Measurements from ENCODE around the gene OR5B12.

The OR5B12 gene

GRCh38 chr11:58390551-58391063, 51.4 kb downstream of the OR5B12 start:
- no peak overlapping the region for H3K4me3 ChIP-seq (ENCODE audit: low read depth, low read length)
- no peak for TF ChIP-seq CTCF (IDR thresholded peaks at IDR 0.05; ENCODE audit: control insufficient read depth, extremely low read depth, insufficient read depth)
- DNase-seq (ENCODE audit: low read depth) = no peak
